ENCODE measurements around the gene PHACTR1.
"Not testable (repeated sequence)": the region's sequence is repeated elsewhere in the genome, so short reads cannot be mapped to it uniquely, and the experiment has no call there.

PHACTR1 gene

GRCh38 chr6:13140980-13141379 is 424.4 kb downstream of the PHACTR1 start:
- H3K4me3 ChIP-seq (ENCODE audit: low read length in 2 of 2): no peak overlapping the region
- H3K4me1 ChIP-seq (ENCODE audit: control insufficient read depth in 2 of 2, insufficient read depth in 2 of 2, low read length in 2 of 2): no peaks in the 10 kb centered on the region
- no peaks in the 10 kb centered on the region for H3K9me3 ChIP-seq (ENCODE audit: control insufficient read depth in 2 of 2, low read length in 2 of 2)
- H3K9ac ChIP-seq (ENCODE audit: low read depth in 1 of 2, low read length in 2 of 2): no peak overlapping the region
- H3K27me3 ChIP-seq (ENCODE audit: control insufficient read depth in 2 of 2, insufficient read depth in 2 of 2, low read length in 2 of 2): no peaks in the 10 kb centered on the region
- H3K27ac ChIP-seq (ENCODE audit: low read depth in 2 of 2, low read length in 2 of 2): no peak overlapping the region
- H3K36me3 ChIP-seq (ENCODE audit: control insufficient read depth in 2 of 2, insufficient read depth in 2 of 2, low read length in 2 of 2): no peaks in the 10 kb centered on the region

- Histone ChIP-seq H3K4me3 (ENCODE audit: low read length in 2 of 2) (no peak overlapping the region), H3K9me3 (ENCODE audit: control insufficient read depth in 2 of 2, low read length in 2 of 2) (no peaks in the 10 kb centered on the region), H3K4me1 (ENCODE audit: control insufficient read depth in 2 of 2, insufficient read depth in 2 of 2, low read length in 2 of 2) (no peaks in the 10 kb centered on the region), H3K36me3 (ENCODE audit: control insufficient read depth in 2 of 2, insufficient read depth in 2 of 2, low read length in 2 of 2) (no peaks in the 10 kb centered on the region), H3K27ac (ENCODE audit: low read depth in 2 of 2, low read length in 2 of 2) (no peak overlapping the region), H3K9ac (ENCODE audit: low read depth in 1 of 2, low read length in 2 of 2) (no peak overlapping the region), H3K27me3 (ENCODE audit: control insufficient read depth in 2 of 2, insufficient read depth in 2 of 2, low read length in 2 of 2) (no peaks in the 10 kb centered on the region)
Measured at GRCh38 chr6:13141387-13141786, 424.8 kb downstream of the PHACTR1 start.

- H3K4me1 ChIP-seq (ENCODE audit: control insufficient read depth in 2 of 2, insufficient read depth in 2 of 2, low read length in 2 of 2): no peaks in the 10 kb centered on the region
- H3K36me3 ChIP-seq (ENCODE audit: control insufficient read depth in 2 of 2, insufficient read depth in 2 of 2, low read length in 2 of 2): no peaks in the 10 kb centered on the region
- no peak overlapping the region for H3K4me3 ChIP-seq (ENCODE audit: low read length in 2 of 2)
- H3K9me3 ChIP-seq (ENCODE audit: control insufficient read depth in 2 of 2, low read length in 2 of 2): no peaks in the 10 kb centered on the region
- no peak overlapping the region for H3K9ac ChIP-seq (ENCODE audit: low read depth in 1 of 2, low read length in 2 of 2)
- H3K27ac ChIP-seq (ENCODE audit: low read depth in 2 of 2, low read length in 2 of 2): no peak overlapping the region
- no peaks in the 10 kb centered on the region for H3K27me3 ChIP-seq (ENCODE audit: control insufficient read depth in 2 of 2, insufficient read depth in 2 of 2, low read length in 2 of 2)
Measured at GRCh38 chr6:13142611-13143010, 426.0 kb downstream of the PHACTR1 start.

- H3K9me3 ChIP-seq (ENCODE audit: control insufficient read depth in 2 of 2, low read length in 2 of 2): no peaks in the 10 kb centered on the region
- H3K36me3 ChIP-seq (ENCODE audit: control insufficient read depth in 2 of 2, insufficient read depth in 2 of 2, low read length in 2 of 2): no peaks in the 10 kb centered on the region
- no peak overlapping the region for H3K4me3 ChIP-seq (ENCODE audit: low read length in 2 of 2)
- no peaks in the 10 kb centered on the region for H3K4me1 ChIP-seq (ENCODE audit: control insufficient read depth in 2 of 2, insufficient read depth in 2 of 2, low read length in 2 of 2)
- no peaks in the 10 kb centered on the region for H3K27me3 ChIP-seq (ENCODE audit: control insufficient read depth in 2 of 2, insufficient read depth in 2 of 2, low read length in 2 of 2)
- H3K27ac ChIP-seq (ENCODE audit: low read depth in 2 of 2, low read length in 2 of 2): no peak overlapping the region
- no peak overlapping the region for H3K9ac ChIP-seq (ENCODE audit: low read depth in 1 of 2, low read length in 2 of 2)
Measured at GRCh38 chr6:13146442-13146841, 429.9 kb downstream of the PHACTR1 start.

- Histone ChIP-seq H3K9me3 (ENCODE audit: control insufficient read depth in 2 of 2, low read length in 2 of 2) (no peaks in the 10 kb centered on the region), H3K9ac (ENCODE audit: low read depth in 1 of 2, low read length in 2 of 2) (no peak overlapping the region), H3K4me1 (ENCODE audit: control insufficient read depth in 2 of 2, insufficient read depth in 2 of 2, low read length in 2 of 2) (no peaks in the 10 kb centered on the region), H3K27ac (ENCODE audit: low read depth in 2 of 2, low read length in 2 of 2) (no peak overlapping the region), H3K27me3 (ENCODE audit: control insufficient read depth in 2 of 2, insufficient read depth in 2 of 2, low read length in 2 of 2) (no peaks in the 10 kb centered on the region), H3K4me3 (ENCODE audit: low read length in 2 of 2) (no peak overlapping the region), H3K36me3 (ENCODE audit: control insufficient read depth in 2 of 2, insufficient read depth in 2 of 2, low read length in 2 of 2) (no peaks in the 10 kb centered on the region)
Measured at GRCh38 chr6:13147376-13147775, 430.8 kb downstream of the PHACTR1 start.

- H3K9ac ChIP-seq (ENCODE audit: low read depth in 1 of 2, low read length in 2 of 2): no peak overlapping the region
- H3K27me3 ChIP-seq (ENCODE audit: control insufficient read depth in 2 of 2, insufficient read depth in 2 of 2, low read length in 2 of 2): no peaks in the 10 kb centered on the region
- no peak overlapping the region for H3K27ac ChIP-seq (ENCODE audit: low read depth in 2 of 2, low read length in 2 of 2)
- no peaks in the 10 kb centered on the region for H3K4me1 ChIP-seq (ENCODE audit: control insufficient read depth in 2 of 2, insufficient read depth in 2 of 2, low read length in 2 of 2)
- H3K36me3 ChIP-seq (ENCODE audit: control insufficient read depth in 2 of 2, insufficient read depth in 2 of 2, low read length in 2 of 2): no peaks in the 10 kb centered on the region
- H3K9me3 ChIP-seq (ENCODE audit: control insufficient read depth in 2 of 2, low read length in 2 of 2): no peaks in the 10 kb centered on the region
- H3K4me3 ChIP-seq (ENCODE audit: low read length in 2 of 2): no peak overlapping the region
Measured at GRCh38 chr6:13147782-13148181, 431.2 kb downstream of the PHACTR1 start.

- Histone ChIP-seq H3K9me3 (ENCODE audit: control insufficient read depth in 2 of 2, low read length in 2 of 2) (no peaks in the 10 kb centered on the region), H3K36me3 (ENCODE audit: control insufficient read depth in 2 of 2, insufficient read depth in 2 of 2, low read length in 2 of 2) (no peaks in the 10 kb centered on the region), H3K4me1 (ENCODE audit: control insufficient read depth in 2 of 2, insufficient read depth in 2 of 2, low read length in 2 of 2) (no peaks in the 10 kb centered on the region), H3K27ac (ENCODE audit: low read depth in 2 of 2, low read length in 2 of 2) (no peak overlapping the region), H3K9ac (ENCODE audit: low read depth in 1 of 2, low read length in 2 of 2) (no peak overlapping the region), H3K4me3 (ENCODE audit: low read length in 2 of 2) (no peak overlapping the region), H3K27me3 (ENCODE audit: control insufficient read depth in 2 of 2, insufficient read depth in 2 of 2, low read length in 2 of 2) (no peaks in the 10 kb centered on the region)
Measured at GRCh38 chr6:13152764-13153163, 436.2 kb downstream of the PHACTR1 start.

GRCh38 chr6:13156381-13156780 is 439.8 kb downstream of the PHACTR1 start:
- Histone ChIP-seq H3K27me3 (ENCODE audit: control insufficient read depth in 2 of 2, insufficient read depth in 2 of 2, low read length in 2 of 2) (no peaks in the 10 kb centered on the region), H3K4me3 (ENCODE audit: low read length in 2 of 2) (no peak overlapping the region), H3K9ac (ENCODE audit: low read depth in 1 of 2, low read length in 2 of 2) (no peak overlapping the region), H3K4me1 (ENCODE audit: control insufficient read depth in 2 of 2, insufficient read depth in 2 of 2, low read length in 2 of 2) (no peaks in the 10 kb centered on the region), H3K27ac (ENCODE audit: low read depth in 2 of 2, low read length in 2 of 2) (no peak overlapping the region), H3K36me3 (ENCODE audit: control insufficient read depth in 2 of 2, insufficient read depth in 2 of 2, low read length in 2 of 2) (no peaks in the 10 kb centered on the region), H3K9me3 (ENCODE audit: control insufficient read depth in 2 of 2, low read length in 2 of 2) (no peaks in the 10 kb centered on the region)

- no peak overlapping the region for H3K27ac ChIP-seq (ENCODE audit: low read depth in 2 of 2, low read length in 2 of 2)
- no peaks in the 10 kb centered on the region for H3K27me3 ChIP-seq (ENCODE audit: control insufficient read depth in 2 of 2, insufficient read depth in 2 of 2, low read length in 2 of 2)
- H3K9me3 ChIP-seq (ENCODE audit: control insufficient read depth in 2 of 2, low read length in 2 of 2): no peaks in the 10 kb centered on the region
- H3K9ac ChIP-seq (ENCODE audit: low read depth in 1 of 2, low read length in 2 of 2): no peak overlapping the region
- H3K4me1 ChIP-seq (ENCODE audit: control insufficient read depth in 2 of 2, insufficient read depth in 2 of 2, low read length in 2 of 2): no peaks in the 10 kb centered on the region
- H3K36me3 ChIP-seq (ENCODE audit: control insufficient read depth in 2 of 2, insufficient read depth in 2 of 2, low read length in 2 of 2): no peaks in the 10 kb centered on the region
- H3K4me3 ChIP-seq (ENCODE audit: low read length in 2 of 2): no peak overlapping the region
Measured at GRCh38 chr6:13157293-13157692, 440.7 kb downstream of the PHACTR1 start.

- H3K27ac ChIP-seq (ENCODE audit: low read depth in 2 of 2, low read length in 2 of 2): no peak overlapping the region
- no peaks in the 10 kb centered on the region for H3K4me1 ChIP-seq (ENCODE audit: control insufficient read depth in 2 of 2, insufficient read depth in 2 of 2, low read length in 2 of 2)
Measured at GRCh38 chr6:13159300-13159699, 442.7 kb downstream of the PHACTR1 start.

GRCh38 chr6:13159822-13160221 is 443.3 kb downstream of the PHACTR1 start:
- not testable (repeated sequence) for H3K27me3 ChIP-seq (ENCODE audit: control insufficient read depth in 2 of 2, insufficient read depth in 2 of 2, low read length in 2 of 2); H3K9me3 ChIP-seq (ENCODE audit: control insufficient read depth in 2 of 2, low read length in 2 of 2); H3K36me3 ChIP-seq (ENCODE audit: control insufficient read depth in 2 of 2, insufficient read depth in 2 of 2, low read length in 2 of 2); H3K27ac ChIP-seq (ENCODE audit: low read depth in 2 of 2, low read length in 2 of 2); H3K9ac ChIP-seq (ENCODE audit: low read depth in 1 of 2, low read length in 2 of 2); H3K4me1 ChIP-seq (ENCODE audit: control insufficient read depth in 2 of 2, insufficient read depth in 2 of 2, low read length in 2 of 2); H3K4me3 ChIP-seq (ENCODE audit: low read length in 2 of 2)

More at GRCh38 chr6:13159300-13159699, 442.7 kb downstream of the PHACTR1 start:
- H3K9ac ChIP-seq (ENCODE audit: low read depth in 1 of 2, low read length in 2 of 2): no peak overlapping the region
- H3K9me3 ChIP-seq (ENCODE audit: control insufficient read depth in 2 of 2, low read length in 2 of 2): no peaks in the 10 kb centered on the region
- H3K4me3 ChIP-seq (ENCODE audit: low read length in 2 of 2): no peak overlapping the region
- H3K36me3 ChIP-seq (ENCODE audit: control insufficient read depth in 2 of 2, insufficient read depth in 2 of 2, low read length in 2 of 2): no peaks in the 10 kb centered on the region
- no peaks in the 10 kb centered on the region for H3K27me3 ChIP-seq (ENCODE audit: control insufficient read depth in 2 of 2, insufficient read depth in 2 of 2, low read length in 2 of 2)
